IMR-90 (cell line): Measurements from ENCODE around the gene PGBD1. TPM values are rescaled to one million over a fixed set of nuclear protein-coding genes. Genes with fewer than 3 reads are reported as not detected.
"Not testable (repeated sequence)": the region's sequence is repeated elsewhere in the genome, so short reads cannot be mapped to it uniquely, and the experiment has no call there.

Source experiments
- ATAC-seq: fragments of 200-7000 bp; cut with Tn5 transposase; 2 replicates; pipeline ENCODE4 v1.9.1; 2020; ENCODE audit warnings: low read depth, mild to moderate bottlenecking, moderate library complexity
- BruUV-seq: library from RNA; stranded (reverse); fragments of 400-500 nt; replicated peaks from 2 replicates; lab custom pipeline; 2021; lab: Mats Ljungman, UMichigan
- CTCF ChIA-PET: fragments of 300-600 bp; formaldehyde crosslinking; extraction: SDS; loops from one replicate; lab custom pipeline; 2021; ENCODE audit warnings: antibody characterized with exemption; lab: Yijun Ruan, JAX
- POLR2A ChIA-PET: fragments of 300-600 bp; sonication (Branson Sonifier 250); formaldehyde crosslinking; loops from one replicate; lab custom pipeline; 2022; ENCODE audit warnings: antibody characterized with exemption; ENCODE audit not compliant: unreplicated experiment; lab: Charles Lee
- DNase-seq: peaks from one replicate; pipeline ENCODE4 v3.0.0; 2013
- H2AFZ ChIP-seq: replicated peaks from 2 replicates; pipeline ENCODE3; 2013; ENCODE audit warnings: low read length, mild to moderate bottlenecking; ENCODE audit not compliant: poor library complexity
- H2AK5ac ChIP-seq: 2 replicates; pipeline ENCODE4 v1.6.1; 2013; ENCODE audit warnings: low read depth, low read length, inconsistent platforms
- H2AK9ac ChIP-seq: replicated peaks from 2 replicates; pipeline ENCODE3; 2013; ENCODE audit warnings: mild to moderate bottlenecking, low read depth, low read length, moderate library complexity; ENCODE audit not compliant: poor library complexity
- H2BK120ac ChIP-seq: 2 replicates; pipeline ENCODE4 v1.6.1; 2013; ENCODE audit warnings: low read depth, low read length, inconsistent platforms
- H2BK15ac ChIP-seq: 3 replicates; pipeline ENCODE4 v1.6.1; 2013; ENCODE audit warnings: low read depth, low read length, inconsistent platforms
- H2BK20ac ChIP-seq: 2 replicates; pipeline ENCODE4 v1.6.1; 2013; ENCODE audit warnings: low read depth, mild to moderate bottlenecking, inconsistent platforms, low read length, moderate library complexity
- H2BK5ac ChIP-seq: 2 replicates; pipeline ENCODE4 v1.6.1; 2013; ENCODE audit warnings: mild to moderate bottlenecking, low read depth, low read length, inconsistent platforms; ENCODE audit not compliant: poor library complexity, severe bottlenecking
- H3K14ac ChIP-seq: replicated peaks from 2 replicates; pipeline ENCODE4 v1.6.1; 2013; ENCODE audit warnings: low read depth, low read length, inconsistent platforms
- H3K18ac ChIP-seq: 2 replicates; pipeline ENCODE4 v1.6.1; 2013; ENCODE audit warnings: low read depth, low read length, control low read depth
- H3K23ac ChIP-seq: 2 replicates; pipeline ENCODE4 v1.6.1; 2013; ENCODE audit warnings: low read depth, low read length, inconsistent platforms
- H3K27ac ChIP-seq: 2 replicates; pipeline ENCODE4 v1.5.1; 2013; ENCODE audit warnings: mild to moderate bottlenecking, control low read depth, low read length; ENCODE audit not compliant: insufficient read depth
- H3K27me3 ChIP-seq: 2 replicates; pipeline ENCODE4 v1.6.1; 2013; ENCODE audit warnings: low read length; ENCODE audit not compliant: control insufficient read depth, insufficient read depth
- H3K36me3 ChIP-seq: 2 replicates; pipeline ENCODE4 v1.6.1; 2013; ENCODE audit warnings: low read length, mixed read lengths; ENCODE audit not compliant: control insufficient read depth, insufficient read depth
- H3K4ac ChIP-seq: 2 replicates; pipeline ENCODE4 v1.6.1; 2013; ENCODE audit warnings: low read depth, low read length, inconsistent platforms
- H3K4me1 ChIP-seq: 2 replicates; pipeline ENCODE4 v1.6.1; 2013; ENCODE audit warnings: low read length, mixed read lengths; ENCODE audit not compliant: control insufficient read depth, insufficient read depth
- H3K4me2 ChIP-seq: 2 replicates; pipeline ENCODE4 v1.6.1; 2013; ENCODE audit warnings: low read depth, mild to moderate bottlenecking, control low read depth, low read length, moderate library complexity
- H3K4me3 ChIP-seq: 2 replicates; pipeline ENCODE4 v1.5.1; 2013; ENCODE audit warnings: low read depth, mild to moderate bottlenecking, control low read depth, low read length, moderate library complexity; ENCODE audit not compliant: insufficient read depth
- H3K56ac ChIP-seq: 2 replicates; pipeline ENCODE4 v1.6.1; 2013; ENCODE audit warnings: low read length, inconsistent platforms; ENCODE audit not compliant: insufficient read depth; ENCODE audit errors: extremely low read depth
- H3K79me1 ChIP-seq, 2 experiments: 2 replicates each; pipeline ENCODE4 v1.6.1; 2013; ENCODE audit warnings: low read length in 2 of 2, inconsistent platforms in 1 of 2, low read depth in 1 of 2
- H3K9ac ChIP-seq: 2 replicates; pipeline ENCODE4 v1.6.1; 2013; ENCODE audit warnings: low read depth, low read length, control low read depth
- H3K9me1 ChIP-seq: 2 replicates; pipeline ENCODE4 v1.6.1; 2013; ENCODE audit warnings: low read length, inconsistent platforms; ENCODE audit not compliant: insufficient read depth
- H3K9me3 ChIP-seq: 2 replicates; pipeline ENCODE4 v1.6.1; 2013; ENCODE audit warnings: low read length; ENCODE audit not compliant: control insufficient read depth, insufficient read depth
- H4K20me1 ChIP-seq: 2 replicates; pipeline ENCODE4 v1.6.1; 2013; ENCODE audit warnings: low read length, inconsistent platforms; ENCODE audit not compliant: insufficient read depth
- H4K5ac ChIP-seq: 2 replicates; pipeline ENCODE4 v1.6.1; 2013; ENCODE audit warnings: mild to moderate bottlenecking, low read depth, low read length, control low read depth
- H4K8ac ChIP-seq, 2 experiments: 2 replicates each; pipeline ENCODE4 v1.6.1; 2013; ENCODE audit warnings: low read depth in 2 of 2, low read length in 2 of 2, control low read depth in 1 of 2, inconsistent platforms in 1 of 2
- H4K91ac ChIP-seq: 2 replicates; pipeline ENCODE4 v1.6.1; 2013; ENCODE audit warnings: low read depth, low read length, inconsistent platforms; ENCODE audit not compliant: insufficient read depth
- CTCF ChIP-seq: conservative IDR thresholded peaks from 2 replicates; pipeline ENCODE4 v1.5.1; 2012; ENCODE audit warnings: mild to moderate bottlenecking, low read depth, low read length, improper control_type of control experiment
- ELK1 ChIP-seq: fragments of 150-350 bp; IDR thresholded peaks from 2 replicates; pipeline ENCODE4 v1.6.1; 2016; ENCODE audit warnings: low read depth, mild to moderate bottlenecking, low read length, moderate library complexity, borderline replicate concordance
- POLR2A ChIP-seq: IDR thresholded peaks from 2 replicates; pipeline ENCODE4 v1.6.1; 2012; ENCODE audit warnings: mild to moderate bottlenecking, low read depth, low read length
- RAD21 ChIP-seq: IDR thresholded peaks from 2 replicates; pipeline ENCODE4 v1.6.1; 2012; ENCODE audit warnings: low read length, improper control_type of control experiment
- WGBS, 2 experiments: methylation state at CpG; one replicate each; pipeline versions ENCODE4 v1.1.5 to v1.1.7; 2013; ENCODE audit warnings: missing lambda C conversion rate in 2 of 2; ENCODE audit not compliant: insufficient read length in 1 of 2; ENCODE audit errors: extremely low coverage in 2 of 2; 5-methylcytosine and 5-hydroxymethylcytosine counted together
- dilution Hi-C: fragments of 300-500 bp; cut with HindIII; formaldehyde crosslinking; loops from one replicate; pipeline ENCODE4 v1.14.3; 2018; ENCODE audit warnings: low sequenced_read_pairs; ENCODE audit not compliant: unreplicated experiment
- in situ Hi-C: fragments of 300-500 bp; cut with MboI; formaldehyde crosslinking; loops from 3 replicates; pipeline ENCODE4 v1.14.3; 2019; ENCODE audit warnings: low sequenced_read_pairs, inconsistent platforms, mixed read lengths
- intact Hi-C: fragments of 100-400 bp; cut with micrococcal nuclease; formaldehyde crosslinking; loops from 2 replicates; pipeline ENCODE4 v1.10.0; 2022
- polyA plus RNA-seq, 3 experiments: library from polyadenylated mRNA; depleted of rRNA; stranded (reverse); fragments of >200 nt; gene quantifications; 2 replicates each; pipeline ENCODE4 v1.2.3, GENCODE V29; 2012; ENCODE audit warnings: low replicate concordance in 1 of 3
- total RNA-seq: library from RNA; depleted of rRNA; stranded (reverse); fragments of >200 nt; gene quantifications from 2 replicates; pipeline ENCODE4 v1.2.3, GENCODE V29; 2012
- TF ChIP-seq, protein P1 (sequence below): fragments of 150-350 bp; IDR thresholded peaks from 2 replicates; pipeline ENCODE4 v1.6.1; 2017; ENCODE audit warnings: mild to moderate bottlenecking, antibody characterized with exemption, low read length, low read depth

PGBD1 gene
- total and polyA plus RNA-seq, 2 of the 4 experiments (the other 2 are of a cell fraction): 3.9 to 6.3 TPM

- ATAC-seq (no peak), DNase-seq (peak; percentile 14)
- ChIA-PET CTCF (interaction anchor here (1.0 kb wide), 1 partner anchor 20 kb away, joined by 3 read pairs; no protein-coding TSS in a partner anchor), POLR2A (no interaction called here)
- Histone ChIP-seq H3K9me1 (no peaks in the 10 kb centered on the region), H3K4me2 (no peak overlapping the region), H4K8ac (no peak overlapping the region), H2BK5ac (no peak overlapping the region), H2AK9ac (no peak overlapping the region), H3K56ac (no peak overlapping the region), H3K4me3 (no peak overlapping the region), H2BK20ac (no peak overlapping the region), H2BK15ac (no peak overlapping the region), H3K23ac (no peak overlapping the region), H3K9me3 (no peaks in the 10 kb centered on the region), H4K5ac (no peak overlapping the region), H3K4ac (no peak overlapping the region), H2BK120ac (no peak overlapping the region), H3K9ac (no peak overlapping the region), H3K18ac (no peak overlapping the region), H3K79me1 (no peaks in the 10 kb centered on the region), H4K91ac (no peak overlapping the region), H2AK5ac (no peak overlapping the region), H3K27me3 (no peaks in the 10 kb centered on the region), H4K20me1 (no peaks in the 10 kb centered on the region), H3K36me3 (no peaks in the 10 kb centered on the region; the same call in 1 of the 2 replicates), H3K14ac (no peak overlapping the region), H2AFZ (no peak overlapping the region), H3K27ac (no peak overlapping the region), H3K4me1 (no peaks in the 10 kb centered on the region)
- no TSS peak for BruUV-seq
- in situ Hi-C loops (no loop called here), intact Hi-C loops (no loop called here), dilution Hi-C loops (no loop called here)
- WGBS, 2 experiments: 56% methylated on average over 3 of the region's 3 CpGs; no CpG with 5 or more reads in 1 of the 2 experiments
- TF ChIP-seq, protein P1, sequence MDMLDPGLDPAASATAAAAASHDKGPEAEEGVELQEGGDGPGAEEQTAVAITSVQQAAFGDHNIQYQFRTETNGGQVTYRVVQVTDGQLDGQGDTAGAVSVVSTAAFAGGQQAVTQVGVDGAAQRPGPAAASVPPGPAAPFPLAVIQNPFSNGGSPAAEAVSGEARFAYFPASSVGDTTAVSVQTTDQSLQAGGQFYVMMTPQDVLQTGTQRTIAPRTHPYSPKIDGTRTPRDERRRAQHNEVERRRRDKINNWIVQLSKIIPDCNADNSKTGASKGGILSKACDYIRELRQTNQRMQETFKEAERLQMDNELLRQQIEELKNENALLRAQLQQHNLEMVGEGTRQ: no peak
- no peak for TF ChIP-seq POLR2A
- no peak for TF ChIP-seq CTCF
- TF ChIP-seq RAD21: no peak
- no peak for TF ChIP-seq ELK1
Measured at GRCh38 chr6:28315628-28316027, 34.3 kb downstream of the PGBD1 start.

DNA sequence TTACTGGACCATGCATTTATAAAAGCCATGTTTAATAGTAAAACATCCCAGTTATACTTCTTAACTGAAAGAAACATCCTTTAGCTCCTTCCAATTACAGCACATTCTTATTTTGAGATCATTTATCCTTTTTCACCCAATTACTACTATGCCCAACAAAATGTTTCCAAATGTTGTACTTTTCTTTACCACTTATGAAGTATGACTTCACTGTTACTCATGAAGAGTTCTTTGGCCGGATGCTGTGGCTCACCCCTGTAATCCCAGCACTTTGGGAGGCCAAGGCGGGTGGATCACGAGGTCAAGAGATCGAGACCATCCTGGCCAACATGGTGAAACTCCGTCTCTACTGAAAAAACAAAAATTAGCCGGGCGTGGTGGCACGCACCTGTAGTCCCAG is 36.5 kb downstream of the PGBD1 start:
- H3K4ac ChIP-seq, H3K23ac ChIP-seq, dilution Hi-C loops, H4K8ac ChIP-seq, H2BK20ac ChIP-seq, H4K5ac ChIP-seq, H3K18ac ChIP-seq, H4K20me1 ChIP-seq, H3K4me3 ChIP-seq, H2AK9ac ChIP-seq, H3K79me1 ChIP-seq, BruUV-seq, H3K9ac ChIP-seq, H2BK120ac ChIP-seq, H2AFZ ChIP-seq, ATAC-seq, H4K91ac ChIP-seq, H3K14ac ChIP-seq, H3K56ac ChIP-seq, H2BK5ac ChIP-seq, H2BK15ac ChIP-seq, H3K4me1 ChIP-seq, H3K9me3 ChIP-seq, H3K27ac ChIP-seq, H3K36me3 ChIP-seq, H3K27me3 ChIP-seq, POLR2A ChIA-PET, H2AK5ac ChIP-seq, intact Hi-C loops, H3K9me1 ChIP-seq, H3K4me2 ChIP-seq, in situ Hi-C loops: not testable (repeated sequence)
- WGBS, 2 experiments: 88% methylated on average over 3 of the region's 8 CpGs; no CpG with 5 or more reads in 1 of the 2 experiments
- CTCF ChIA-PET: interaction anchor here (1.4 kb wide), 1 partner anchor 18 kb away, joined by 4 read pairs; no protein-coding TSS in a partner anchor
- peak; percentile 17 for DNase-seq
